Spinal cord (tissue), 10 donors: ENCODE results near the gene NAV3. TPM values are rescaled to one million over a fixed set of nuclear protein-coding genes. Genes with fewer than 3 reads are reported as not detected.

Source experiments
- DNase-seq, 6 donors: peaks; one replicate each; pipeline versions ENCODE4 v3.0.0 to v3.0.0-alpha.2; 2013 to 2015; ENCODE audit warnings: low spot score in 6 of 6, low read depth in 4 of 6
- H3K27ac ChIP-seq: one replicate; pipeline ENCODE4 v1.5.1; 2013; ENCODE audit warnings: low read depth, low read length, control low read depth
- H3K27me3 ChIP-seq: one replicate; pipeline ENCODE4 v1.6.1; 2013; ENCODE audit warnings: low read length; ENCODE audit not compliant: control insufficient read depth, insufficient read depth
- H3K36me3 ChIP-seq: one replicate; pipeline ENCODE4 v1.6.1; 2013; ENCODE audit warnings: low read length; ENCODE audit not compliant: control insufficient read depth, insufficient read depth
- H3K4me1 ChIP-seq: one replicate; pipeline ENCODE4 v1.6.1; 2013; ENCODE audit warnings: low read length; ENCODE audit not compliant: control insufficient read depth, insufficient read depth
- H3K4me3 ChIP-seq: one replicate; pipeline ENCODE4 v1.5.1; 2013; ENCODE audit warnings: low read depth, low read length, control low read depth
- H3K9me3 ChIP-seq: one replicate; pipeline ENCODE4 v1.6.1; 2013; ENCODE audit warnings: low read length; ENCODE audit not compliant: control insufficient read depth, insufficient read depth
- WGBS: methylation state at CpG from one replicate; pipeline ENCODE4 v1.1.5; 2013; ENCODE audit warnings: missing lambda C conversion rate; ENCODE audit not compliant: insufficient coverage; 5-methylcytosine and 5-hydroxymethylcytosine counted together
- polyA plus RNA-seq, 2 donors: library from polyadenylated mRNA; unstranded; fragments of 120-200 nt; gene quantifications; one replicate each; pipeline ENCODE4 v1.2.1, GENCODE V29; 2013; ENCODE audit not compliant: insufficient read length in 2 of 2
- total RNA-seq, 2 donors: library from RNA; depleted of rRNA in 1 of 2; stranded (reverse); fragments of 120-200 nt in 1 of 2; fragments of >200 nt in 1 of 2; gene quantifications; one replicate each; pipeline versions ENCODE4 v1.2.3 to v1.2.4, GENCODE V29; 2013 to 2014
- donor health status: healthy.

NAV3 gene
- total and polyA plus RNA-seq, 4 donors = 28.9 to 96.3 (median 47.1) TPM

GRCh38 chr12:77865178-77865577 is 34.5 kb downstream of the NAV3 start:
- no peak overlapping the region for H3K4me3 ChIP-seq
- H3K36me3 ChIP-seq = no peaks in the 10 kb centered on the region
- no peaks in the 10 kb centered on the region for H3K27me3 ChIP-seq
- DNase-seq = no peak
- no peaks in the 10 kb centered on the region for H3K9me3 ChIP-seq
- no CpG with 5 or more reads among the region's 1 CpG for WGBS
- H3K27ac ChIP-seq = no peak overlapping the region
- H3K4me1 ChIP-seq = no peaks in the 10 kb centered on the region

- Histone ChIP-seq H3K36me3 (no peaks in the 10 kb centered on the region), H3K4me3 (no peak overlapping the region), H3K4me1 (no peaks in the 10 kb centered on the region), H3K27me3 (no peaks in the 10 kb centered on the region), H3K27ac (no peak overlapping the region), H3K9me3 (no peaks in the 10 kb centered on the region)
- peak in 1 of 6 donors; percentile 6 for DNase-seq
- no CpG with 5 or more reads among the region's 3 CpGs for WGBS
These were observed 48.2 kb downstream of the NAV3 start for GRCh38 chr12:77878901-77879300.

- Histone ChIP-seq H3K9me3 (no peaks in the 10 kb centered on the region), H3K36me3 (no peaks in the 10 kb centered on the region), H3K4me3 (no peak overlapping the region), H3K27me3 (no peaks in the 10 kb centered on the region), H3K27ac (no peak overlapping the region), H3K4me1 (no peaks in the 10 kb centered on the region)
- DNase-seq = no peak
These were observed 52.0 kb downstream of the NAV3 start for GRCh38 chr12:77882709-77883108.

GRCh38 chr12:77888611-77889010 is 57.9 kb downstream of the NAV3 start:
- no peaks in the 10 kb centered on the region for H3K36me3 ChIP-seq
- H3K9me3 ChIP-seq = no peaks in the 10 kb centered on the region
- DNase-seq = no peak
- H3K4me3 ChIP-seq = no peak overlapping the region
- WGBS = no CpG with 5 or more reads among the region's 1 CpG
- no peaks in the 10 kb centered on the region for H3K27me3 ChIP-seq
- no peak overlapping the region for H3K27ac ChIP-seq
- H3K4me1 ChIP-seq = no peaks in the 10 kb centered on the region

- Histone ChIP-seq H3K4me3 (no peak overlapping the region), H3K27me3 (no peaks in the 10 kb centered on the region), H3K27ac (no peak overlapping the region), H3K4me1 (no peaks in the 10 kb centered on the region), H3K36me3 (no peaks in the 10 kb centered on the region), H3K9me3 (no peaks in the 10 kb centered on the region)
- WGBS = 78% methylated on average over 1 of the region's 3 CpGs
- no peak for DNase-seq
These were observed 60.9 kb downstream of the NAV3 start for GRCh38 chr12:77891518-77892147.

- Histone ChIP-seq H3K27ac (no peak overlapping the region), H3K4me1 (no peaks in the 10 kb centered on the region), H3K36me3 (no peaks in the 10 kb centered on the region), H3K27me3 (no peaks in the 10 kb centered on the region), H3K4me3 (no peak overlapping the region), H3K9me3 (no peaks in the 10 kb centered on the region)
- peak in 1 of 6 donors; percentile 45 for DNase-seq
These were observed 63.2 kb downstream of the NAV3 start for GRCh38 chr12:77893918-77894317.

GRCh38 chr12:77894556-77894955 is 63.9 kb downstream of the NAV3 start:
- no peaks in the 10 kb centered on the region for H3K4me1 ChIP-seq
- H3K9me3 ChIP-seq = no peaks in the 10 kb centered on the region
- H3K27ac ChIP-seq = no peak overlapping the region
- H3K4me3 ChIP-seq = no peak overlapping the region
- no peaks in the 10 kb centered on the region for H3K27me3 ChIP-seq
- 89% methylated on average over 1 of the region's 2 CpGs for WGBS
- peak in 1 of 6 donors; percentile 19 for DNase-seq
- no peaks in the 10 kb centered on the region for H3K36me3 ChIP-seq

- Histone ChIP-seq H3K4me3 (no peak overlapping the region), H3K27ac (no peak overlapping the region), H3K9me3 (no peaks in the 10 kb centered on the region), H3K4me1 (no peaks in the 10 kb centered on the region), H3K36me3 (no peaks in the 10 kb centered on the region), H3K27me3 (no peaks in the 10 kb centered on the region)
- no peak for DNase-seq
These were observed 65.0 kb downstream of the NAV3 start for GRCh38 chr12:77895699-77896098.

- H3K4me1 ChIP-seq = no peaks in the 10 kb centered on the region
- H3K4me3 ChIP-seq = no peak overlapping the region
- no peaks in the 10 kb centered on the region for H3K9me3 ChIP-seq
- WGBS = no CpG with 5 or more reads among the region's 1 CpG
- no peak for DNase-seq
- no peaks in the 10 kb centered on the region for H3K27me3 ChIP-seq
- no peak overlapping the region for H3K27ac ChIP-seq
- no peaks in the 10 kb centered on the region for H3K36me3 ChIP-seq
These were observed 77.2 kb downstream of the NAV3 start for GRCh38 chr12:77907936-77908335.

- 83% methylated on average over 1 of the region's 2 CpGs for WGBS
- no peaks in the 10 kb centered on the region for H3K27me3 ChIP-seq
- no peaks in the 10 kb centered on the region for H3K9me3 ChIP-seq
- no peaks in the 10 kb centered on the region for H3K36me3 ChIP-seq
- no peak overlapping the region for H3K4me3 ChIP-seq
- H3K4me1 ChIP-seq = no peaks in the 10 kb centered on the region
- DNase-seq = peak in 1 of 6 donors; percentile 59
- no peak overlapping the region for H3K27ac ChIP-seq
These were observed 83.4 kb downstream of the NAV3 start for GRCh38 chr12:77914081-77914488.
